ENCODE measurements around the gene CPEB3. TPM values are rescaled to one million over a fixed set of nuclear protein-coding genes. Genes with fewer than 3 reads are reported as not detected.

CPEB3 gene
- total and polyA plus RNA-seq, 8 donors = 1.3 to 11.2 (median 3.6) TPM

DNA sequence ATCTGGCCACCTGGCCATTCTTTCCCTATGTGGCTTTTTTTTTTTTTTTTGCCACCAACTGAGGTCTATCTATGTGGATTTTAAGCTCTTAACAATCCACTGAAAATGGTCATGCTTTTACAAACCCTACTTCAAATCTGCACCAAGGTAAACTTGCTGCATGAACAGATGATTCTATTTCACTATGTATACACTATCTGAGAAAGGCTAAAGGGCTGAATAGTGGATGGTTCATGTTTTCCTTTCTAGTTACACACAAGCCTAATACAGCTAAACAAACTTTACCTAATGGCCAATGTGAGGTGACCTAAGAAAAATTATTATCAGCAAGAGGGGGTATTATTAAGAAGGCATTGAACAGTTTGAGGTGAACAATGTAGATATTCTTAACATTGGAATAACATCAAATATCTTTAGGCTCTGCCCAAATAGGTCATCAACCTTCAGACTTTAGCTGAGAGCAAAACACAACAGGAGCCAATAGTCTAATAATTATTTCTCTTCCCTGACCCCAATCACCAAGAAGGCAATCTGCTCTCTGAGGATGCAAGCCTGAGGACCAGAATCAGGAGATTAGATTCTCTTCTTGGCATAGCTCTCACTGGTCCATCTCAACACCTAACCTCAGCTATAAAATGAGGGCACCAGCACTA, 160.1 kb downstream of the CPEB3 start:
- intact Hi-C loops (cut with DNase I; ENCODE audit: low total_unique reads) = no loop called here
- no peak for DNase-seq
- Histone ChIP-seq H3K27ac (no peak overlapping the region), H3K27me3 (no peaks in the 10 kb centered on the region), H3K36me3 (no peaks in the 10 kb centered on the region), H3K4me1 (peaks cover 6 to 27% (median 11%) of the 10 kb centered on the region in 4 donors), H3K9me3 (no peaks in the 10 kb centered on the region), H3K4me3 (no peak overlapping the region)
- TF ChIP-seq CTCF (IDR thresholded peaks at IDR 0.05) = no peak
- no peak for TF ChIP-seq POLR2A (IDR thresholded peaks at IDR 0.05)

DNA sequence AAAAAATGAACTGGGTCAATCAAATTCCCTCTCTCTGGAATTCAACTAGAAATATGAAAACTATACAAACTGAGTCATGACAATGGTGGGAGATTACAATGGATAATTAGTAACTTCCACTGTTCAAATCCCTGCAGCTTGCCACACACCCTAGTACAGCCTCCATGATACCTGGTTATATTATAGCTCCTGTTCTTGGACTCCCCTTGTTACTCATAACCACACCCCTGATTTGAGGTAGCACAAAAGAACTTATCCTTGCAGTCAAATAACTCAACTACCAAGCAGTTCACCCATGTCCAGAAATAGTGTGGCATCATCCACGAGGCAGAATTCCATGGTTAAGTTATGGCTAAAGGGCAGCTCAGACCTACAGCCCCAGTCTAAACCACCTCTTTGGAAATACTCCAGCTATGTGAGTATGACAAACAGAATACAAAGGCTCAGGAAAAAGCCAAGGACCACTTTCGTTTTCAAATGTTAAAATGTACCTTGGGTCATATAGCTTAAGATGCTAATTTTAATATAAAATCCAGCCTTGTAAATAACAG, 164.7 kb downstream of the CPEB3 start:
- DNase-seq = no peak
- TF ChIP-seq POLR2A (IDR thresholded peaks at IDR 0.05) (no peak), POLR2AphosphoS5 (IDR thresholded peaks at IDR 0.05) (peak in 1 of 3 donors; percentile 5)
- H3K9me3 ChIP-seq = no peaks in the 10 kb centered on the region
- H3K36me3 ChIP-seq = no peaks in the 10 kb centered on the region
- no peak overlapping the region for H3K4me3 ChIP-seq
- intact Hi-C loops (cut with DNase I; ENCODE audit: low total_unique reads) = no loop called here
- 20 to 45% (median 33%) methylated on average over 2 of the region's 2 CpGs for WGBS, 5 donors
- peaks cover 25 to 62% (median 51%) of the 10 kb centered on the region in 4 donors for H3K4me1 ChIP-seq
- H3K27ac ChIP-seq = peak overlapping the region; percentile 61 to 84 (median 78)
- no peaks in the 10 kb centered on the region for H3K27me3 ChIP-seq

GRCh38 chr10:92125144-92125543, 165.7 kb downstream of the CPEB3 start:
- intact Hi-C loops (cut with DNase I; ENCODE audit: low total_unique reads) = no loop called here
- TF ChIP-seq EP300 (IDR thresholded peaks at IDR 0.05) (no peak), CTCF (IDR thresholded peaks at IDR 0.05) (no peak), POLR2A (IDR thresholded peaks at IDR 0.05) (no peak), POLR2AphosphoS5 (IDR thresholded peaks at IDR 0.05) (no peak)
- Histone ChIP-seq H3K36me3 (no peaks in the 10 kb centered on the region), H3K9me3 (no peaks in the 10 kb centered on the region), H3K4me1 (peaks cover 25 to 56% (median 51%) of the 10 kb centered on the region in 4 donors), H3K4me3 (no peak overlapping the region), H3K27me3 (no peaks in the 10 kb centered on the region), H3K27ac (peak overlapping the region; percentile 55 to 82 (median 72))
- DNase-seq = no peak

- no peaks in the 10 kb centered on the region for H3K36me3 ChIP-seq
- H3K27me3 ChIP-seq = no peaks in the 10 kb centered on the region
- H3K9me3 ChIP-seq = no peaks in the 10 kb centered on the region
- intact Hi-C loops (cut with DNase I; ENCODE audit: low total_unique reads) = no loop called here
- peaks cover 25 to 56% (median 51%) of the 10 kb centered on the region in 4 donors for H3K4me1 ChIP-seq
- 12 to 27% (median 24%) methylated on average over 3 of the region's 3 CpGs for WGBS, 5 donors
- peak; percentile 61 to 72 for DNase-seq
- H3K4me3 ChIP-seq = no peak overlapping the region
- no peak for TF ChIP-seq EP300 (IDR thresholded peaks at IDR 0.05)
- TF ChIP-seq POLR2AphosphoS5 (IDR thresholded peaks at IDR 0.05) = peak in 1 of 3 donors; percentile 70
- peak overlapping the region; percentile 55 to 82 (median 72) for H3K27ac ChIP-seq
These were observed 166.2 kb downstream of the CPEB3 start for GRCh38 chr10:92124616-92125143.

DNA sequence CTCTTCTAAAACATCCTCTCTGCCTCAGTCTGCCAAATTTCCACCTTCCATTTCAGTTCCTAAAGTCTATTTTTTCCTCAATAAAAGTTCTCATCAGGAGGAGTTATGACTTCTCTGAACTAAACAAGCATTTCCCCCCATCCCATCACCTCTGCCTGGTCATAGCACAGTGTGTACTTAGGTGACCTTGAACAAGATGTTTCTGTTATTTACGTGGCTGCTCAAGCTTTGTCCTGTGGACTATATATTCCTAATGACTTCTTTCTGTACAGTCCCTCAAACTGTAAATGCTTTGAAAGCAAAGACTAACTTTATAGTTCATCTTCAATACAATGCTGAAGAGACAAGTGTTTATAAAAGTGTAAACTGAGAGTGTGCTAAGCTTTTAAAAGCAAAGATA, 166.9 kb downstream of the CPEB3 start:
- TF ChIP-seq EP300 (IDR thresholded peaks at IDR 0.05) (no peak), POLR2A (IDR thresholded peaks at IDR 0.05) (no peak), POLR2AphosphoS5 (IDR thresholded peaks at IDR 0.05) (no peak), CTCF (IDR thresholded peaks at IDR 0.05) (no peak)
- no peak for DNase-seq
- 18 to 50% (median 31%) methylated on average over 1 of the region's 1 CpG for WGBS, 5 donors
- no peaks in the 10 kb centered on the region for H3K36me3 ChIP-seq
- intact Hi-C loops (cut with DNase I; ENCODE audit: low total_unique reads) = no loop called here
- peak overlapping the region; percentile 61 to 85 (median 78) for H3K27ac ChIP-seq
- peaks cover 25 to 56% (median 51%) of the 10 kb centered on the region in 4 donors for H3K4me1 ChIP-seq
- no peak overlapping the region for H3K4me3 ChIP-seq
- H3K9me3 ChIP-seq = no peaks in the 10 kb centered on the region
- no peaks in the 10 kb centered on the region for H3K27me3 ChIP-seq

Data from stomach (tissue), 9 donors.